Activated CD4-positive, alpha-beta T cell treated with anti-CD3 and anti-CD28 coated beads, Interleukin-10, Interleukin-2, amounts not matched to agents 100 ng/mL and 50 ng/mL, durations not matched to agents 16 hours and 8 hours (primary cell): ENCODE measurements around the gene SHANK3.
"Not testable (repeated sequence)": the region's sequence is repeated elsewhere in the genome, so short reads cannot be mapped to it uniquely, and the experiment has no call there.

Experiments
- DNase-seq: peaks from one replicate; pipeline ENCODE4 v3.0.0-alpha.2; 2020

SHANK3 gene

DNA sequence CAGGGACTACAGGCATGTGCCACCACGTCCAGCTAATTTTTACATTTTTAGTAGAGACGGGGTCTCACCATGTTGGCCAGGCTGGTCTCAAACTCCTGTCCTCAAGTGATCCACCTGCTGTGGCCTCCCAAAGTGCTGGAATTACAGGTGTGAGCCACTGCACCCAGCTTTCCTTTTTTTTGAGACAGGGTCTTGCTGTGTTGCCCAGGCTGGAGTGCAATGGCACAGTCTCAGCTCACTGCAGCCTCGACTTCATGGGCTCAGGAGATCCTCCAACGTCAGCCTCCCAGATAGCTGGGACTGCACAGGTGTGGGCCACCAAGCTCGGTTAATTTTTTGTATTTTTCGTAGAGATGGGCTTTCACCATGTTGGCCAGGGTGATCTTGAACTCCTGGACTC lies 18.0 kb upstream of the SHANK3 start:
- DNase-seq = not testable (repeated sequence)

DNA sequence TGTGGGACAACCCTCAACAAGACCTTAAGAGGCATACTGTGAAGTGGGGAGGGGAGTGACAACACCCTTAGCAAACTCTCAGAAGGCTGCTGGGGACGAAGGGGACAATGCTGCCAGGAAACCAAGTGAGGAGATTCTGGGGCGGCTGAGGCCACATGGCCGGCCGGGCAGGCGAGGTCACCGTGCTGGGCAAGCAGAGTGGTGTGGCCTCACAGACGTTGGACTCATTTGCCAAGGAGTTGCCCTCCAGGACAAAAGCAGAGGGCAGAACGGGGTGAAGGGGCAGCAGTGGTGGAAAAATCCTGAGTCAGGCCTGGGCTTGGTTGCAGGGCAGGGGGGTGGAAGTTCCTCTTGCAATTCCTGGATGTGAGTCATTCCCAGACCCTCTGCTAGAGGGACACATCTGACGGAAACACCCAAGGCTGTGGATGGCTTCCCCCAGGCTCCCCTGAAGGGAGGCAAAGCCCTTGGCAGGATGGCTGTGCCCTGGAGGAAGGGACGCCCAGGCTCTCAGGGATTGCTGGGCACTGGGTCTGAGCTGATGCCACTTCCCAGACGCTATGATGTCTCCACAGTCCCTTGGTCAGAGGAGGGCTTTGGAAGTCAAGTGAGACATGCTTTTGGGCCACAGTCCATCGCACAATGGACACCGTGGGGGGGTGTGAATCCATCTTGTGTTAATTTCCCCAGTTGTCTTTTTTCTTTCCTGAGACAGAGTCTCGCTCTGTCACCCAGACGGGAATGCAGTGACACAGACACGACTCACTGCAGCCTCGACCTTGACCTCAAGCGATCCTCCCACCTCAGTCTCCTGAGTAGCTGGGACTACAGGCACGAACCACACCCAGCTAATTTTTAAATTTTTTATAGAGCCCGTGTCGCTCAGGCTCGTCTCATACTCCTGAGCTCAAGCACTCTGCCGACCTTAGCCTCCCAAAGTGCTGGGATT lies 16.2 kb upstream of the SHANK3 start:
- DNase-seq = no peak

DNA sequence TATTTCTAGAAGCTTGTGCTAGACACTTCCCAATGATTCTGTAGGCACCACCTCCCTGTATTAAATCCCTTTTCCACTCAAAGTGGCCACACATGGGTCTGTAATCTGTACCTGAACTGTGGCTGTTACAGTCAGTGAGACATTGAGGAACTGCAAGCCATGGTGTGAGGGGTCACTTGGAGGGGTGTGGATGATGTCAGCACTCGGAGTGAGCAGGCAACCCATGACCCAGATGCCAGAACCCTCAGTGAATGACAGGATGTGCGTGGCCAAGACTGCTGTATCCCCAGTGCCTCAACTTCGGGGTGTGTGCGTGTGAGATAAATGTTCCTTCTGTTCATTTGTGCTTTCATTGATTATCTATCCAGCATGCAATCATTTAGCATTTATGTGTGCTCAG lies 14.7 kb upstream of the SHANK3 start:
- DNase-seq = no peak

DNA sequence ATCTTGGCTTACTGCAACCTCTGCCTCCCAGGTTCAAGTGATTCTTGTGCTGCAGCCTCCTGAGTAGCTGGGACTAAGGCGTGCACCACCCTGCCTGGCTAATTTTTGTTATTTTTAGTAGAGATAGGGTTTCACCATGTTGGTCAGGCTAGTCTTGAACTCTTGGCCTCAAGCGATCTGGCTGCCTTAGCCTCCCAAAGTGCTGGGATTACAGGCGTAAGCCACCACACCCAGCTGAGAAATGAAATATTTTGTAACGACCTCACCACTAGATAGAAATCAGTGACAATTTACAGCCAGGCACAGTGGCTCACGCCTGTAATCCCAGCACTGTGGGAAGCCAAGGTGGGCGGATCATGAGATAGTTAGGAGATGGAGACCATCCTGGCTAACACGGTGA lies 12.9 kb upstream of the SHANK3 start:
- DNase-seq = not testable (repeated sequence)

DNA sequence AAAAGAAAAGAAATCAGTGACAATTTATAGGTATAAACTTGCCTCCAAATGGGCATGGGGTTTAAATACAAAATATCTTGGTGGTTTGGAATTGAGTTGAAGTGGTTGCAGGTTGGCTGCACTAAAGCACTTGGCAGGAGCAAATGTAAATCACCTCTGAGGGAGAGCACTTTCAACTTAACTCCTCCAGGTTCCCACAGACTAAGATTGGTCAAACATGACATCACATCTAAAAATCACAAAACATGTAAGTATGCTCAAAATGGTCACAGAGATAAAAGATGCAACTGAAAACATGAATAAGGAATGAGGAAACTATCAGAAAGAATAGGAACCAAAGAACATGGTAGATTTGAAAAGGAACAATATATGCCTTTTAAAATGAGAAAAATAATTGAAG lies 12.3 kb upstream of the SHANK3 start:
- no peak for DNase-seq

DNA sequence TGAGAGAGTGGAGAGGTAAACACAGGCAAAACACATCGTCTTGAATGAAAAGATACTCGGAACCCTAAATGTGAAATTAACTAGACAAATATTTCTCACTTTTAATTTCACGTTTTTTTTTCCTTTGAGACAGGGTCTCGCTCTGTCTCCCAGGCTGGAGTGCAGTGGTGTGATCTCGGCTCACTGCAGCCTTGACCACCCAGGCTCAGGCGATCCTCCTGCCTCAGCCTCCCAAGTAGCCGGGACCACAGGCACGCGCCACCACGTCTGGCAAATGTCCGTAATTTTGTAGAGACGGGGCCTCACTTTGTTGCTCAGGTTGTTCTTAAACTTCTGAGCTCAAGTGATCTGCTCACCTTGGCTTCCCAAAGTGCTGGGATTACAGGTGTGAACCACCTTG lies 7.4 kb upstream of the SHANK3 start:
- no peak for DNase-seq

DNA sequence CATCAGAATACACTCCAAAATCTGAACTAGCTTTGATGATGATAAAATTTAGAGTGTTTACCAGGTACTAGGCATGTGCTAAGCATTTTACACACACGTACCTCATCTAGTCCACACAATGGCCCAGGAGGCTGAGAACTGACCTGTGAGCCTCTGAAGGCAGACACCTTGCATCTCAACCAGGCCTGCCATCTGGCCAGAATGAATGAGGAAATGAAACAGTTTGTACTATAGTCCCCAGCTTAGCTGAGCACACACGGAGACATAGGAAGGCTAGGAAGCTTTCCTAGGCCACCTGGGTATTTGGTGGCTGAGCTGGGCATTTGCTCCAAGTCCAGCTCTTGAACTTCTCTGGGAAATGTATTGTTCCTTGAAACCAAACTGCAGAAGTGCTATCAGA lies 6.9 kb upstream of the SHANK3 start:
- no peak for DNase-seq

DNA sequence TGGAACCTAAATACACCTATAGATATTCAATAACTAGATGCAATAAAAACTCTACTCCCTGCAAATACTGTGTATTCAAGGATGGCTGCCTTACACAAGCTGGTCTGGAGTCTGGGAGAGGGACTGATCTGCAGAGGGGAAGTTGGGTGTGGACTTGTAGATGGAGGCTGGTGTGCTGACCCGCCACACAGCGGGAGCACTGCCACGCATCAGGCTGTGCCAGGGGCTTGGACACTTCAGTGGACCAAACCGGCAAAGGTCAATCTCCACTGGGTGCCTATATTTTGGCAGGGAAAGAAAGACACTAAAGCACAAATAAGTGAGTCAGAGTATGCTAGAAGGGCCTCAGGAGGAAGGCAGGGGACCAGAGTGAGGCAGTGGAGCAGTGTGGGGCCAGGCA lies 2.1 kb upstream of the SHANK3 start:
- no peak for DNase-seq

DNA sequence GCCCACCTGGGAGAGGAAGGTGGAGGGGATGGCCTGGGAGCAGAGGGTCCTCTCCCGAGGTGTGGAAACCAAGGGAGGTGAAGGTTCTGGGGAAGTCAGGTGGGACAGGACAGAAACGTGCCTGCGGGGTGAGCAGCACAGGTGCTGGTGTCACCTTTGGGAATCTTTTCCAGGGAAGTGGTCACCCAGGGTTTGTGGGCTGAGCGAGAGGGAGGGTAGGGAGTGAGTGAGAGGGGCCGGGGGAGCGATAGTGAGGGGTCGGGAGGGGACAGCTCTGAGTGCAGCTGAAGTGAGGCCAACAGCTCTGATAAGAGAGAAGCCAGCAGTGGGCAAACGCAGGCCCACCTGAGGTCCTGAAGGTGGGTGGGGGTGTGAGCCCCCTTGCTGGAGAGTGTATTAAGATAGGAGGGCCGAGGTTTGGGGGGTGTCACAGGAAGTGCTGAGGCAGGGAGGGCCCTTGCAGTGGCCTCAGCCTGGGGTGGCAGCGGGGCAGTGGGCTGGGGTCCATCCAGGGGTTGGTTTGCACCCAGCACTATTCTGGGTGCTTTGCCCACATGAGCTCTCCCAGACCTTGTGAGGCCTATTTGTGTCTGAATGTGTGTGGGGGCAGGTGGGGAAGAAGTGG lies 1.6 kb upstream of the SHANK3 start:
- no peak for DNase-seq

DNA sequence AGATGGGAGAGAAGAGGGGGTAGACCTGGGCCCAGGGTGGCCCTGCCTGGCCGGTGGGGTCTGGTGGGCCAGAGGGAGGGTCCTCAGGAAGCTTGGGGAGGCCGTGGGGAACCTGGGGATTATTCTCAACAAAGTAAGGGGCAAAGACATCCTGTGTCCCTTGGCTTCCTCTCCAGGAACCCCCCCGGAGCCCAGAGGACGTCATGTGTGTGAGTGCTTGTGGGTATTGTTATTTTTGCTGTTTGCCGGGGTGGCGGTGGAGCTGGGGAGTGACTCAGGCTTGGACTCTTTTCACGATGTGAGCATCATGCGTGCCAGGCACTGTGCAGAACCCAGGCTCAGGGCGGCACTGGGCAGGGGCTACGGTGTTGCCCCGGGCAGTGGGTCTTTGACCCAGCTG lies 982 bp upstream of the SHANK3 start:
- DNase-seq = no peak

DNA sequence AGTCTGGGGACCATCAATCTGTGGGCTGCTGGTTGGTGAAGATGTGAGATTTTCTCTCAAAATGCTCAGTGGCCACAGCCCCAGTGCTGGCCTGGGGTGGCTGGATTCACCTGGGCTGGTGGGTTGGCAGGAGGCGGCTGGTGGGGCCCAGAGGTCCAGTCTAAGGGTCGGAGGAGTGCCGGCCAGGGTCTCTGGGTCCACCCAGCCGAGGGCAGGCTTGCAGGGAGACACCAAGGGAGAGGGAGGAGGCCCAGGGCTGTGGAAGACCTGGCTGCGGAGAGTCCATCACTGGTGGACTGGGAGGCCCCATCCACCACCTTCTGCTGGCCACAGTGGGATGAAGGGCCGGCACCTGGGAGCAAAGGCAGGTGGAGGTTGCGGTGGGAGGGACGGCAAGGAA lies 582 bp upstream of the SHANK3 start:
- no peak for DNase-seq

DNA sequence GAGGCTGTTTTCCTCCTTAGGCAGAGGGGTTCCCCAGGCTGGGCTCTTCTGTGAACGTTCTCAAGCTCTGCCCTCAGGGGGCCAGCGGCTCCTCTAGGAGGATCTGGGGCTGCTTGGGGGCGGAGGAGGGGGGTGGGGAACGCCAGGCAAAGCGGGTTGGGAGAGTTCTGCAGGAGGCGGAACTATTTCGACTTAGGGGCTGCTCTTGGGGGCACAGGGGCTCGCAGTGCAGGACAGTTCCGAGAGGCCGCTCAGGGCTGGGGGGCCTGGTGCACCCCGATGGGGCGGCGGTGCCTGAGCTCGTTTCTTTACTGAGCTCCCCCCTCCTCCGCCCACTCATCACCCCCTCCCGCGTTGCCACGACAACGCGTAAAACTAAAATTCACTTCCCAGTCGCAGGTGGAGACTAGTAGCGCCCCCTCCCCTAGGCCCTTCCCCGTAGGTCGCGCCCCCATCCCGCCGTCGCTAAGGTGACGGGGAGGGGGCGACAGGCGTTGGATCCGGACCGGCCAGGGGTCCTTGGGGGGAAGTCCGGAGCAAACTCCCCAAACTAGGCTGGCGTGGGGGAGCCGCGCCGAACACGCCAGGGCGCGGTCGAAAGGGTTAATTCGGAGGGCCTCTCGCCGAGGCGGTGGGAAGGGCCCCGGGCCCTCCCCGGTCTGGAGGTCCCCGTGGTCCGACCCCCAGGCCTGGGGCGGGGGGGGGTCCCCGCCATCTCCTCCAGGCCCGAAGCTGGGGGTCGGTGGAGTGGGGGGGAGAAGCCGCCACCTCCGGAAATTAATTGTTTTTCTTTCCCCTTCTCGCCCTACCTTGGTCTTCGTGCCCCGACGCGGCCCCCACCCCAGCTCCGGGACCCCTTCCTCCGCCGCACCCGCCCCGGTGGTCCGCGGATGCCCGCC lies 857 bp downstream of the SHANK3 start:
- no peak for DNase-seq

DNA sequence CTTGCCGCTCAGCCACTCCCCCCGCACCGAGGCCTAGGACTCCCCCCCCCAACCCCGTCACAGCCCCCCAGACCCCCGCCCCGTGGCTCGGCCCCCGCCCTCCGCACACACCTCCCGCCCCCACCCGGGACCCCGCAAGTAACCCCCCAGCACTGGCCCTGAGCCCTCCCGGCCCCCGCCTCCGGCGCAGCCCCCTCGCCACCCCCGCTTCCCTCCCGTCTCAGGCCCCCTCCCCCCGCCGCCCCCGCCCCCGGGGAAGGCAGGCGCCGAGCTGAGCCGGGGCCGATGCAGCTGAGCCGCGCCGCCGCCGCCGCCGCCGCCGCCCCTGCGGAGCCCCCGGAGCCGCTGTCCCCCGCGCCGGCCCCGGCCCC lies 1.5 kb downstream of the SHANK3 start:
- no peak for DNase-seq

DNA sequence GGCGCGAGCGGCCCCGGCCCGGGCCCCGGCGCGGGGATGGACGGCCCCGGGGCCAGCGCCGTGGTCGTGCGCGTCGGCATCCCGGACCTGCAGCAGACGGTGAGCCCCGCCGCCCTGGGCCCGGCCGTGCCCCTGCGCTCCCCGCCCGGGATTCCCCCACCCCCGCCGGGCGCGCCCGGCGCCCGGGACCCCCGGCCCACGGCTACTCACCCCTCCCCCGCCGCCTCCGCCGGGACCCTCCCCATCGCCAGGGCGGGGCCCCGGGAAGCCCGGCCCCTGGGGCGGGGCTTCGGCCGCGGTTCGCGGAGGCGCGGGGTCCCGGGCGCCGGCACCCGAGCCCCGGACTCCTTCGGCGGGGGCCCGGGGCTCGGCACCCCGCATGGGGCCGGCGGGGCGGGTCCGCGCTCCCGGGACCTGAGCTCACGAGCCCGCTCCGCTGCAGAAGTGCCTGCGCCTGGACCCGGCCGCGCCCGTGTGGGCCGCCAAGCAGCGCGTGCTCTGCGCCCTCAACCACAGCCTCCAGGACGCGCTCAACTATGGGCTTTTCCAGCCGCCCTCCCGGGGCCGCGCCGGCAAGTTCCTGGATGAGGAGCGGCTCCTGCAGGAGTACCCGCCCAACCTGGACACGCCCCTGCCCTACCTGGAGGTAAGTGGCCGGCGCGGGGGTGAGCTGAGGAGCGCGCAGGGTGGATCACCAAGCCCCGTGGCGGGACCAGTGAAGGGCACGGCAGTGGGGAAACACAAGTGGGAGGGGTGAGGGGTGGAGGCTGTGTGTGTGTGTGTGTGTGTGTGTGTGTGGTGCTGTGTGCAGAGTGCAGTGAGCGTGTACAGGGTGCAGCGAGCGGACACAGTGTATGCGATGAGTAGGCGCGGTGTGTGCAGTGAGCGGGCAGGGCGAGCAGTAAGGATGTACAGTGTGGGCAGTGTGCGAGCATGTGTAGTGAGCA lies 2.3 kb downstream of the SHANK3 start:
- no peak for DNase-seq

DNA sequence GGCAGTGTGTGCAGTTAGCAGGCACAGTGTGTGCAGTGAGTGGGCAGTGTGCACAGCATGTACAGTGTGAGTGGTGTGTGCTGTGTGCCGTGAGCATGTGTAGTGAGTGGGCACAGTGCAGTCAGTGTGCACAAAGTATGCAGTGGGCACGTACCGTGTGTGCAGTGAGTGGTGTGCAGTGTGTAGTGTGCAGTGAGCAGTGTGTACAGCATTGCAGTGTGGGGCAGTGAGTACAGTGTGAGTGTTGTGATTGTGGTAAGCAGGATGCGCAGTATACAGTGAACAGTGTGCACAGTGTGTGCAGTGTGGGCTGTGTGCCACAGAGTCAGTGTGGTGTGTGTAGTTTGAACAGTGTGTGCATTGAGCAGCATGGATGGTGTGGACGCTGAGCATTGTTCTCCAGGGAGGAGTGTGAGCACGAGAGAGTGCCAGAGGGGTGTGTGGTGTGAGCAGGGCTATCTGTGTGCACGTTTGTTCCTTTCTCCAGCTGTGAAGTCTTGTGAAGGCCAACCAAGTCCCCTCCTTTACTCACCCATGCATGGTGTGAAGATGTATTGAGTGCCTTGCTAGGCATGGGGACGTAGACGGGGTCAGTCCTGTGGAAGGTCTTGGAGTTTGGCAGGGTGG lies 3.0 kb downstream of the SHANK3 start:
- DNase-seq = no peak

DNA sequence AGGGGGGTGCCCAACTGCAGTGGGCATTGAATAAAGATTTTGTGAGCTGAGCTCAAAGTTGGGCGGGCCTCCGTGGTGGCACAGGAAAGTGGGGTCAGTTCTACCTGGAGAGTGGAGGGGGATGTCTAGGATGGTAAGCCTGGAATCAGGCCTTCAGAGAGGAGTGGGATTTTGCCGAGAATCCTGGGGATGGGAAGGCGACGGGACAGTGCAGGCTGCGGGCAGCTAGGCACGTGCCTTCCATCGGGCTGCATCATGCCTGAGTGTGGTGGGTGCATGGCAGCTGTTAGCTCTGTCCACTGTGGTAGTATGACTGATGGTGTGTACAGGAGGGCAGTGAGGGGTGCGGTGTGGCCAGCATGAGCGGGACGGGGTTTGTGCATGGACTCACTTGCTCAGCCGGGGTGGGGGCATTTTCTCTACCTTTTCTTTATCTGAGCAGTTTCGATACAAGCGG lies 3.6 kb downstream of the SHANK3 start:
- DNase-seq = no peak

DNA sequence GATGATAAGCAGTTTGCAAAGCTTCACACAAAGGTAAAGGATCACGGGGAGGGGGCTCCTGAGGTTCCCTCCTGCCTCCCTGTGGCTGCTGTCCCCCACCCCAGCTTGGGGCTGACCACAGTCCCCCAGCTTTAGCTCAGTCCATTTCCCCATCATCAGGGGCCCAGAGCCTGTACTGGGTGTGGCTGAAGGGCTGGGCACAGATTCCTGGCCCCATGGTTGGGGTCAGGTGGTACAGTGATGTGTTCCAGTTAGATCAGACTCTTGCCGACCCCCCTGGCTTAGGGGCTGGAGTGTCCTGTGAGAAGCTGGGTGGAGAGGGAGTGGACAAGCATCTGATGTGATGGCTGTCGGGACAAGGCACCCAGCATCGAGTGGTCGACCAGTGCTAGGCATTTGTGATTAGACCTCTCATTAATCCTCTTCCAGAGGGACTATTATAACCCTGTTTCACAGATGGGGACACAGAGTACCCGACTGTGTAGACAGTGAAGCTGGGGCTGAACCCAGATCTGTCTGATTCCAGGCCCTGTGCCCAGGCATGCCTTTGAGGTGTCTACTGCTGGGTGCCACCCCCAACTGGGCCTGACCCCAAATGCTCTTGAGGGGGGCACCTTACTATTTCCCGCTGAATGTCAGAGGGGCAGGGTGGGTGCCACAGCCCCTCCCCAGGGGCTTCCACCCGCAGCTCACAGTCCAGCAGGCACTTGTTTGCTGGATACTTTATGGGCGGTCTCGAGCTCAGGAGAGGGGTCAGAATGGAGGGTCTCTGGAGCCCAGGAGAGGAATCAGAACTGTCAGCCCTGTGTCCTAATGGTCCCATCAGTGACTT lies 4.3 kb downstream of the SHANK3 start:
- no peak for DNase-seq

DNA sequence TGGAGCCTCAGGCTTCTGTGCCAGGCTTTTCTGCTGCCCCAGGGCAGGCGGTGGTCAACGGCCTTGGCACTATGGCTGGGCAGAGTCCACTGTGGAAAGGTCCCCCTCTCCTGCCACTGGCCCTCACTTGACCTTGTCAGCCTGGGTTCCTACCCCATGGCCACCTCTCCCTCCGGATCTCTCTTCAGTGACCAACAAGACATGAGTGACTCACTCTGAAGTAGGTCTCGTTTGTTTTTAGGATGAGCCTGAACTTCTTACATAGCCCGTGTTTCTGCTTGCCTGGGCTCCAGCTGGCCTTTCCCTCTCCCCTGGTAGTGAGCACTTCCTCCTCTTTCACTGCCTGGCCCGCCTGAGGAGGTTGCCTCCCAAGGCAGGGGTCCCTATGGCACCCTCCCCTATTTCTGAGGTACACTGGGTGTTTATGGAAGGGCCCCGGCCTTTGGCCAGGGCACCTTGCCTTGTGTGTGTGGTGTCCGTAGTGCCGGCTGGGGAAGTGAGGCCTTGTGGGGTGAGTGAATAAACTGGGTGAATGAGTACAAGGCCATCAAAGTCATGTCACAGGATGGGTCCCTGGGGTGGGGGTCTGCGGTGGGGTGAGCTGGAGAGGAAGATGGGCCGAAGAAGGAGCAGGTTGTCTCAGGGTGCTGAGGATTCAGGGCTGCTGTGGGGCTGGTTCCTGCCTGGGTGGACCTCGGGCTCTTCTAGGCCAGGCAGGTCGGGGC lies 5.0 kb downstream of the SHANK3 start:
- DNase-seq = no peak

DNA sequence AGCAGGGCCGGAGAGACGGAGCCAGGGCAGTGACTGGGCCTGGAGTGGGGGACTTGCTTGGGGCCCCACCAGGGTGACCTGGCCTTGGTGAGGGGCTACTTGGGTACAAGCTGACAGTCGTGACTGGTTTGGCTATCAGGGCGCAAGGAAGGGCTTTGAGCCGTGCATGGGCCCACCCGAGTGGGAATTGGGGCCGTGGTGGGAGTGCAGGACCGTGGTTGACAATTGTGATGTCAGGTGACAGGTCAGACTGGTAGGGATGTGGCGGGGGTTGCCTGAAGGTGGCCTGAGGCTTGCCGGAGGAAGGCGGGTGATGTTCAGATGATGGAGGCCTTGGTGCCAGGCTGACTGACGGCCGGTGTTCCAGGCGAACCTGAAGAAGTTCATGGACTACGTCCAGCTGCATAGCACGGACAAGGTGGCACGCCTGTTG lies 5.6 kb downstream of the SHANK3 start:
- no peak for DNase-seq
